ENCODE results near the gene CNOT2.

The CNOT2 gene

DNA sequence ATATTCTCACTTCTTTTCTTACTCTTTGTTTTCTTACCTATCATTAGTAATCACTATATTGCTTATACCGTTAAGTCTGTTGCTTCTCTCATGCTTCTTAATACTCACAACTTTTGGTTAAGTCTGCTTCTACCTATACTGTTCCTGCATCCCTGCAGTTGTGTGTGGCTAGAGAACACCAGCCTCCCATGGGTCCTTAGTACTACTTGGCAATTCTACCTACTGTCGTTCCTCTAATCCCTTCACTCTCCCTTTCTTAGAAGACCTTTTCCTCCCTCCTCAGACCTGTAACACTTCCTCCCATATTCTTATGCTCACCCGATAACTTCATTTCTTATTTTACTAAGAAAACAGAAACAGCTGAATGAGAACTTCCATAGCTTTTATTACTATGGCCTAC, 29.3 kb downstream of the CNOT2 start:
- Histone ChIP-seq H3K27me3 (ENCODE audit: insufficient read depth, low read length, poor library complexity) (no peaks in the 10 kb centered on the region), H4K5ac (ENCODE audit: low read length) (no peak overlapping the region), H3K4ac (ENCODE audit: low read depth, low read length) (no peak overlapping the region), H3K56ac (ENCODE audit: low read length) (no peak overlapping the region), H3K79me2 (ENCODE audit: control insufficient read depth, insufficient read depth, low read length) (peaks cover 52% of the 10 kb centered on the region), H4K8ac (ENCODE audit: low read depth, low read length) (no peak overlapping the region), H3K36me3 (ENCODE audit: control insufficient read depth, insufficient read depth, low read length) (no peaks in the 10 kb centered on the region), H3K27ac (ENCODE audit: low read depth, low read length) (no peak overlapping the region), H2AK5ac (ENCODE audit: low read length) (no peak overlapping the region), H2BK120ac (ENCODE audit: low read depth, low read length) (no peak overlapping the region), H3K18ac (ENCODE audit: low read length) (no peak overlapping the region), H3K4me3 (ENCODE audit: low read length) (no peak overlapping the region), H2BK15ac (replicated peaks; ENCODE audit: low read depth) (no peak overlapping the region), H3K4me1 (ENCODE audit: control insufficient read depth, low read depth, low read length) (no peaks in the 10 kb centered on the region), H3K79me1 (ENCODE audit: low read length) (peaks cover 2% of the 10 kb centered on the region), H3K23ac (ENCODE audit: low read length) (no peak overlapping the region), H3K9ac (ENCODE audit: low read length) (no peak overlapping the region), H2BK5ac (ENCODE audit: low read length) (no peak overlapping the region), H3K4me2 (ENCODE audit: low read length) (no peak overlapping the region)
- no CpG with 5 or more reads among the region's 3 CpGs for WGBS (ENCODE audit: extremely low coverage, insufficient coverage, low lambda C conversion rate)
- DNase-seq, result no peak

DNA sequence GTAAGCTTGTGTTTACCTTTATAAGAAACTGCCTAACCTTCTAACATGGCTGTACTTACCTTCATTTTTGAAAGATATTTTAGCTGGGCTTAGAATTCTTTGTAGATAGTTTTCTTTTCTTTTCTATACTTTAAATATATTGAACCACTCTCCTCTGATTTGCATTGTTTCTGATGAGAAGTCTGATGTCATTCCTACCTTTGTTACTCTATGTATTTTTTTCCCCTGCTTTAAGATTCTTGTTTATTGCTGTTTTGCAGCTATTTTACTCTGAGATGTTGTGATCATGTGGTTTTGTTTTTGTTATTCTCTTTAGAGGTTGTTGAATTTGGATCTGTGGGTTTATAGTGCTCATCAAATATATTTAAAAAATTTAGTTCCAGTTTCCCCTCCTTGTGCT, 31.8 kb downstream of the CNOT2 start:
- H3K23ac ChIP-seq (ENCODE audit: low read length), result no peak overlapping the region
- no peaks in the 10 kb centered on the region for H3K4me1 ChIP-seq (ENCODE audit: control insufficient read depth, low read depth, low read length)
- no peak for DNase-seq
- no peak overlapping the region for H2BK120ac ChIP-seq (ENCODE audit: low read depth, low read length)
- H4K8ac ChIP-seq (ENCODE audit: low read depth, low read length), result peak overlapping the region; percentile 76
- H3K79me2 ChIP-seq (ENCODE audit: control insufficient read depth, insufficient read depth, low read length), result peaks cover 37% of the 10 kb centered on the region
- no peak overlapping the region for H3K4ac ChIP-seq (ENCODE audit: low read depth, low read length)
- no peak overlapping the region for H3K27ac ChIP-seq (ENCODE audit: low read depth, low read length)
- no peak overlapping the region for H2BK15ac ChIP-seq (replicated peaks; ENCODE audit: low read depth)
- no peak overlapping the region for H3K4me3 ChIP-seq (ENCODE audit: low read length)
- H3K4me2 ChIP-seq (ENCODE audit: low read length), result no peak overlapping the region
- peaks cover 3% of the 10 kb centered on the region for H3K79me1 ChIP-seq (ENCODE audit: low read length)
- H3K27me3 ChIP-seq (ENCODE audit: insufficient read depth, low read length, poor library complexity), result no peaks in the 10 kb centered on the region
- no peak overlapping the region for H3K9ac ChIP-seq (ENCODE audit: low read length)
- no peak overlapping the region for H2BK5ac ChIP-seq (ENCODE audit: low read length)
- H2AK5ac ChIP-seq (ENCODE audit: low read length), result no peak overlapping the region
- H3K36me3 ChIP-seq (ENCODE audit: control insufficient read depth, insufficient read depth, low read length), result no peaks in the 10 kb centered on the region
- no peak overlapping the region for H4K5ac ChIP-seq (ENCODE audit: low read length)
- H3K18ac ChIP-seq (ENCODE audit: low read length), result no peak overlapping the region
- H3K56ac ChIP-seq (ENCODE audit: low read length), result no peak overlapping the region

DNA sequence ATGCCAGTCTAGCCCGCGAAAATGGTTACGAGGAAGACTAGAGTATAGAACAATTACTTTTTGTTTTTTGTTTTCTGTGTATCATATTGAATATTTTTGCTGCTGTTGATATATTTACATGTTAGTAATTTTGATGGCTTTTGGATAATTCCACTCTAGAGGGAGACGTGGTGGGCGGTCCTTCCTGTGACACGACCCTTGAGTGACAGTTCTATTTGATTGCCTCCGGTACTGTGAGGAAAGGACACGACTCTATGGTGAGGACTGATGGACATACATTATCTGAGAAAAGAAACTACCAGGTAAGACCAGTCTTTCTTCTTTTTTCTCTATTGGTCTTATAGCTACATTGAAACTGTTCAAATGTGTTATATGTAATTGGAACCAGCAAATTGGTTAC, 34.7 kb downstream of the CNOT2 start:
- H2BK5ac ChIP-seq (ENCODE audit: low read length), result no peak overlapping the region
- no peak overlapping the region for H3K4me2 ChIP-seq (ENCODE audit: low read length)
- no peak overlapping the region for H3K18ac ChIP-seq (ENCODE audit: low read length)
- H4K5ac ChIP-seq (ENCODE audit: low read length), result no peak overlapping the region
- no peak overlapping the region for H3K23ac ChIP-seq (ENCODE audit: low read length)
- H3K4me1 ChIP-seq (ENCODE audit: control insufficient read depth, low read depth, low read length), result no peaks in the 10 kb centered on the region
- H4K8ac ChIP-seq (ENCODE audit: low read depth, low read length), result no peak overlapping the region
- H3K79me1 ChIP-seq (ENCODE audit: low read length), result peaks cover 2% of the 10 kb centered on the region
- no peak overlapping the region for H2BK15ac ChIP-seq (replicated peaks; ENCODE audit: low read depth)
- peaks cover 20% of the 10 kb centered on the region for H3K79me2 ChIP-seq (ENCODE audit: control insufficient read depth, insufficient read depth, low read length)
- no peaks in the 10 kb centered on the region for H3K36me3 ChIP-seq (ENCODE audit: control insufficient read depth, insufficient read depth, low read length)
- H3K9ac ChIP-seq (ENCODE audit: low read length), result no peak overlapping the region
- WGBS (ENCODE audit: extremely low coverage, insufficient coverage, low lambda C conversion rate), result no CpG with 5 or more reads among the region's 8 CpGs
- H3K4me3 ChIP-seq (ENCODE audit: low read length), result no peak overlapping the region
- no peaks in the 10 kb centered on the region for H3K27me3 ChIP-seq (ENCODE audit: insufficient read depth, low read length, poor library complexity)
- H2BK120ac ChIP-seq (ENCODE audit: low read depth, low read length), result no peak overlapping the region
- no peak overlapping the region for H2AK5ac ChIP-seq (ENCODE audit: low read length)
- no peak overlapping the region for H3K4ac ChIP-seq (ENCODE audit: low read depth, low read length)
- no peak overlapping the region for H3K27ac ChIP-seq (ENCODE audit: low read depth, low read length)
- no peak overlapping the region for H3K56ac ChIP-seq (ENCODE audit: low read length)
- no peak for DNase-seq

DNA sequence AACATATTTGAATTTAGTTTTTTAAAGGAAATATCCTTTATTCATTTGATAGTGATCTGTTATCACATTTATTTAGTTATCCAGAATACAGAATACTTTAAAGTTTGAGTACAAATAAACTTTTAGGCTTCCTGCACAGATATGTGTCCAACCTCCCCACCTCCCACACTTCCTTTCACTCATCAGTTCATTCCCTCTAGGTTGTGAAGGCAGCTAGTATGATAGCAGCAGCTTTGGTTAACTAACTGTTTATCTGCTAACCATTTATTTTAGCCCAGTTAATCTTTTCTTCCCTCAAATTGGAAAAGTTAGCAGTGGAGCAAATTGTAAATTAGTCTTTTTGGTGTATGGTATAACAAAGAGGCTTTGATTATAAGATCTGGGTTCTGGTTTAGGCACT, 35.7 kb downstream of the CNOT2 start:
- Histone ChIP-seq H3K79me1 (ENCODE audit: low read length) (peaks cover 2% of the 10 kb centered on the region), H3K23ac (ENCODE audit: low read length) (no peak overlapping the region), H3K4ac (ENCODE audit: low read depth, low read length) (no peak overlapping the region), H3K56ac (ENCODE audit: low read length) (no peak overlapping the region), H3K27ac (ENCODE audit: low read depth, low read length) (no peak overlapping the region), H4K5ac (ENCODE audit: low read length) (no peak overlapping the region), H3K9ac (ENCODE audit: low read length) (no peak overlapping the region), H3K36me3 (ENCODE audit: control insufficient read depth, insufficient read depth, low read length) (no peaks in the 10 kb centered on the region), H3K4me1 (ENCODE audit: control insufficient read depth, low read depth, low read length) (no peaks in the 10 kb centered on the region), H2BK120ac (ENCODE audit: low read depth, low read length) (no peak overlapping the region), H3K18ac (ENCODE audit: low read length) (no peak overlapping the region), H3K27me3 (ENCODE audit: insufficient read depth, low read length, poor library complexity) (no peaks in the 10 kb centered on the region), H3K79me2 (ENCODE audit: control insufficient read depth, insufficient read depth, low read length) (peaks cover 15% of the 10 kb centered on the region), H3K4me3 (ENCODE audit: low read length) (no peak overlapping the region), H4K8ac (ENCODE audit: low read depth, low read length) (no peak overlapping the region), H2AK5ac (ENCODE audit: low read length) (no peak overlapping the region), H2BK5ac (ENCODE audit: low read length) (no peak overlapping the region), H3K4me2 (ENCODE audit: low read length) (no peak overlapping the region), H2BK15ac (replicated peaks; ENCODE audit: low read depth) (no peak overlapping the region)
- DNase-seq, result no peak

DNA sequence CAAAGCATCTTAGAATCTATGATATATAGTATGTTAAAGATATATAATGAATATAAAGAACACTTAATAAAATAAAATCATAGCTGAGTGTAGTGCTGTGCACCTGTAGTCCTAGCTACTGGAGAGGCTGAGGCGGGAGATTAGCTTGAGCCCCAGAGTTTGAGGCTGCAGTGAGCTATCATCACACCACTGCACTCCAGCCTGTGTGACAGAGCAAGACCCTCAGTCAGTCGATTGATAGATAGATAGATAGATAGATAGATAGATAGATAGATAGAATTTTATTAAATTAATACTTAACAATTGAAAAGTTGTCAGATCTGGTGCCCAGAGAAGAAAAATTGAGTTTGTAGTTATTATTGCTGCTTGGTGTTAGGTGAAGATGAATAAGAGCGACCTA, 40.0 kb downstream of the CNOT2 start:
- no peak overlapping the region for H3K18ac ChIP-seq (ENCODE audit: low read length)
- no peak overlapping the region for H2AK5ac ChIP-seq (ENCODE audit: low read length)
- H3K4me2 ChIP-seq (ENCODE audit: low read length), result no peak overlapping the region
- H2BK120ac ChIP-seq (ENCODE audit: low read depth, low read length), result no peak overlapping the region
- H3K4me1 ChIP-seq (ENCODE audit: control insufficient read depth, low read depth, low read length), result no peaks in the 10 kb centered on the region
- WGBS (ENCODE audit: extremely low coverage, insufficient coverage, low lambda C conversion rate), result 100% methylated on average over 1 of the region's 3 CpGs
- no peak for DNase-seq
- no peak overlapping the region for H3K4ac ChIP-seq (ENCODE audit: low read depth, low read length)
- H3K79me1 ChIP-seq (ENCODE audit: low read length), result peaks cover 4% of the 10 kb centered on the region
- H3K23ac ChIP-seq (ENCODE audit: low read length), result no peak overlapping the region
- no peak overlapping the region for H4K8ac ChIP-seq (ENCODE audit: low read depth, low read length)
- H3K9ac ChIP-seq (ENCODE audit: low read length), result no peak overlapping the region
- H3K27me3 ChIP-seq (ENCODE audit: insufficient read depth, low read length, poor library complexity), result no peaks in the 10 kb centered on the region
- H2BK5ac ChIP-seq (ENCODE audit: low read length), result no peak overlapping the region
- H3K36me3 ChIP-seq (ENCODE audit: control insufficient read depth, insufficient read depth, low read length), result no peaks in the 10 kb centered on the region
- H3K56ac ChIP-seq (ENCODE audit: low read length), result no peak overlapping the region
- no peak overlapping the region for H2BK15ac ChIP-seq (replicated peaks; ENCODE audit: low read depth)
- H4K5ac ChIP-seq (ENCODE audit: low read length), result no peak overlapping the region
- H3K79me2 ChIP-seq (ENCODE audit: control insufficient read depth, insufficient read depth, low read length), result peaks cover 8% of the 10 kb centered on the region
- H3K27ac ChIP-seq (ENCODE audit: low read depth, low read length), result no peak overlapping the region
- H3K4me3 ChIP-seq (ENCODE audit: low read length), result no peak overlapping the region

DNA sequence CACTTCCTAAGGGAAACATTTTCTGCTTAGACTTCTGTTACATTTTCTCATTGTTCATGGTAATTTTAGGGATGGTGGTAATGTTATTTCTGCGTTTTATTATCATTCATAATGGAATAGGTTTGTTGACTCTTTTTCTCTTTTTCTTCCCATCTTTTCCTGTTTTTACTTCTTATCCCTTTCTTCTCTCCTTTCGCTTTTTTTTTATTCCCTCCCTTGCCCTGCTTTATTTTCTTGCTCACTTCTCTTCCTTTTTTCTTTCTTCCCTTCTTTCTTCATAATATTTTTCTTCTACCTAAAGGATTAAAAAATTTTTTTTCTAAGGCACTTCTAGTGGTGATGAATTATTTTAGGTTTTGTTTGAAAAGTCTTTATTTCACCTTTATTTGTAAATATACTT, 45.6 kb downstream of the CNOT2 start:
- Histone ChIP-seq H3K27me3 (ENCODE audit: insufficient read depth, low read length, poor library complexity) (no peaks in the 10 kb centered on the region), H3K4ac (ENCODE audit: low read depth, low read length) (no peak overlapping the region), H2BK5ac (ENCODE audit: low read length) (no peak overlapping the region), H2BK120ac (ENCODE audit: low read depth, low read length) (no peak overlapping the region), H3K56ac (ENCODE audit: low read length) (no peak overlapping the region), H3K27ac (ENCODE audit: low read depth, low read length) (no peak overlapping the region), H3K18ac (ENCODE audit: low read length) (no peak overlapping the region), H3K4me1 (ENCODE audit: control insufficient read depth, low read depth, low read length) (no peaks in the 10 kb centered on the region), H4K5ac (ENCODE audit: low read length) (no peak overlapping the region), H3K79me2 (ENCODE audit: control insufficient read depth, insufficient read depth, low read length) (peaks cover 13% of the 10 kb centered on the region), H3K4me2 (ENCODE audit: low read length) (no peak overlapping the region), H3K36me3 (ENCODE audit: control insufficient read depth, insufficient read depth, low read length) (no peaks in the 10 kb centered on the region), H2BK15ac (replicated peaks; ENCODE audit: low read depth) (no peak overlapping the region), H4K8ac (ENCODE audit: low read depth, low read length) (no peak overlapping the region), H3K79me1 (ENCODE audit: low read length) (peaks cover 8% of the 10 kb centered on the region), H3K23ac (ENCODE audit: low read length) (no peak overlapping the region), H3K9ac (ENCODE audit: low read length) (no peak overlapping the region), H2AK5ac (ENCODE audit: low read length) (no peak overlapping the region), H3K4me3 (ENCODE audit: low read length) (no peak overlapping the region)
- no CpG with 5 or more reads among the region's 2 CpGs for WGBS (ENCODE audit: extremely low coverage, insufficient coverage, low lambda C conversion rate)
- no peak for DNase-seq

Measured in mesendoderm (in vitro differentiated cells).